Kidney (tissue), 14 donors: ENCODE results near the gene CHIT1. TPM values are rescaled to one million over a fixed set of nuclear protein-coding genes. Genes with fewer than 3 reads are reported as not detected.

Source experiments
- DNase-seq, 5 donors: peaks; one replicate each; pipeline ENCODE4 v3.0.0-alpha.2; 2013 to 2020
- FAIRE-seq: peaks from 2 replicates; lab custom pipeline; 2012; peaks lifted over from hg19 to GRCh38; lab: Jason Lieb, UNC
- H3K27ac ChIP-seq, 2 donors: one replicate each; pipeline ENCODE4 v1.7.0; 2013; ENCODE audit warnings: low read depth in 2 of 2, low read length in 2 of 2, inconsistent platforms in 1 of 2
- H3K27me3 ChIP-seq: one replicate; pipeline ENCODE4 v1.7.1; 2013; ENCODE audit warnings: low read length, inconsistent platforms; ENCODE audit not compliant: control insufficient read depth, insufficient read depth
- H3K36me3 ChIP-seq, 3 donors: one replicate each; pipeline versions ENCODE4 v1.7.0 to v1.7.1; 2013; ENCODE audit warnings: low read length in 3 of 3, control low read depth in 1 of 3, inconsistent platforms in 1 of 3; ENCODE audit not compliant: insufficient read depth in 3 of 3, control insufficient read depth in 2 of 3
- H3K4me1 ChIP-seq, 3 donors: one replicate each; pipeline versions ENCODE4 v1.7.0 to v1.7.1; 2013; ENCODE audit warnings: low read length in 3 of 3, inconsistent platforms in 1 of 3, low read depth in 1 of 3; ENCODE audit not compliant: control insufficient read depth in 2 of 3, insufficient read depth in 2 of 3
- H3K4me3 ChIP-seq, 3 donors: one replicate each; pipeline versions ENCODE4 v1.7.0 to v1.8.1; 2013; ENCODE audit warnings: low read length in 3 of 3, control low read depth in 1 of 3, inconsistent platforms in 1 of 3
- H3K9ac ChIP-seq, 3 donors: one replicate each; pipeline versions ENCODE4 v1.7.0 to v1.7.1; 2013; ENCODE audit warnings: low read length in 3 of 3, control low read depth in 1 of 3, inconsistent platforms in 1 of 3
- H3K9me3 ChIP-seq, 3 donors: one replicate each; pipeline versions ENCODE4 v1.7.0 to v1.7.1; 2013; ENCODE audit warnings: low read length in 3 of 3, control low read depth in 1 of 3, inconsistent platforms in 1 of 3; ENCODE audit not compliant: control insufficient read depth in 2 of 3, insufficient read depth in 1 of 3
- intact Hi-C: fragments of 100-400 bp; cut with DNase I; formaldehyde crosslinking; loops from one replicate; pipeline ENCODE4 v1.11.1; 2022
- polyA plus RNA-seq: library from polyadenylated mRNA; stranded (reverse); fragments of 350-450 nt; fragmentation: Illumina TruSeq; extraction: RNeasy Lipid Tissue Mini Kit (QIAGEN cat#74804); gene quantifications from one replicate; pipeline ENCODE4 v1.2.3, GENCODE V29; 2014; ENCODE audit warnings: low read depth, low replicate concordance; ENCODE audit not compliant: insufficient read depth
- total RNA-seq: library from RNA; stranded (reverse); fragmentation: NEBNext Ultra II Directional; extraction: Animal tissue kit (Norgen Biotek cat#: 25700); gene quantifications from one replicate; pipeline ENCODE4 v1.2.1, GENCODE V29; 2021
- TF ChIP-seq, protein P1 (sequence below): IDR thresholded peaks from 3 replicates; pipeline ENCODE4 v1.5.1; 2012; ENCODE audit warnings: mild to moderate bottlenecking, moderate library complexity, borderline replicate concordance; ENCODE audit not compliant: insufficient read depth; ENCODE audit errors: extremely low read depth
- donor health status: control.
- donor health status: control.
- donor health status: control.
- donor health status: control.
- donor health status: control.
- donor health status: DM: yes; HTN: yes; CAD: no.
- donor health status: Normal renal cell carcinoma (clear cell type).

Gene CHIT1
- total and polyA plus RNA-seq, 2 donors from 2014 or later, result 1.1 TPM; not detected in 1

DNA sequence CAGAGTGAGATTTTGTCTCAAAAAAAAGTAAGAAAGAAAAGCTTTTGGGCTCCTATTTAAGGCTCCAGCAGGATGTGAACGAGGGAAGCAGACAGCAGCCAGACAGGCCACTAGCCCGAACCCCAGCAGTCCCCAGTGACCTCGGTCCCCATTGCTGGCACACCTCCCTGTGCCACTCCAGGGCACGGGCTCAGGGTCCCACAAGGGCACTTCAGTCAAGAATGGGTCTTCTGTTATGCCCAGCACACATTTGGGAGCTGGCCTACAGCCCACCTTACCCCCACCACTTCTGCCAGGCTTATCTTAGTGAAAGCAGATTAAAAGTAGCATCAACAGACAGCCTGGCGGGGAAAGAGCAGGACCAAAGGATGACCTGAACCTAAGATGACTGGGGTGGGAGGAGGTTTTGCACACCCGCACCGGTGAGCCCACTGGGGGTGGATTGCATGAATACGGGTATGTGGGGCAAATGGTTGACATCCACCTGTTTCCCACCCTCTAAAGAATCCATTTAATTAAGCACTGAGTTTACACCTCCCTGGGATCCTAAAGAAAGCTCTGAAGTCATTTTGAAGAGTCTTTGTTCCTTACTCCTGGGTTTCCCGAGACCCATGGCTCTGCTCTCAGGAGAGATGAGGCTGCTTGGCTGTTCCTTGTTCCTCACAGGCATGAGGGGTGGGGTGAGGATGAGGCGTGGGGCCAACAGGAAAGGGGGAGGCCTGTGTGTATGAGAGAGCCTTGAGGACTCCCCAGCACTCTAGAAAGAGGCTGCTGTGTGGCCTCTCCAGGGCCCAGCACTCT lies 47.7 kb downstream of the CHIT1 start:
- no peak for FAIRE-seq
- no peak overlapping the region for H3K27ac ChIP-seq

DNA sequence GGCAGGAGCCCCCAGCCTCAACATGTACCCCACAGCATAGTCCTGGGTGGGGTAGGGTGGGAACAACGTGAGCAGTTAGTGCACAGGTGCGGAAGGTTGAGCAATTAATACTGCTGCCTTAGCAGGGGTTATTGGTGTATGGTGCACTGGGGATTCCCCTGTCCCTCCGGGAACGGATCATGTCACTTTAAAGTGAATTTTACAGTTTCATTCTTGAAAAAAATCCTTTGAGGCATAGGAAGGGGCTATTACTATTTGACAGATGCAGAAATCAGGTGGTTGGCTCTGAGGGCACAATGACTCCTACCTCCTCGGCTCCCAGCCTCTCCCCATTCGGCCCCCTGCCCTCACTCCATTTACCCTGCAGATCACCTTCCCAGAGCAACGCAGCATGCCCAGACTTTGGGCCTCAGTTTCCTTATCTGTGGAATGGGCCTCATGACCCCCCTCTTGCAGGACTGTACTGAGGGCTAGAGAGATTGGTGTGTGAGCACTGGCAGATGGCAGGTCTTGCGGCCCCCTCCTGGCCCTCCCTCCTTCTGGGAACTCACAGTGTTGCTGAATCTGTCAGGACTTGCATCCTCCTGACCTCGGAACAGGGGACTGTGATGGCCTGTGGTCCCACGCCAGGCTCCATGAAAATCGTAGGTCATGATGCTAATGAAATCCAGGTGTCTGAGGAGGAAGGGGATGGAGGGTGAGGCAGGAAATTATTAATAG lies 48.7 kb downstream of the CHIT1 start:
- TF ChIP-seq, protein P1, sequence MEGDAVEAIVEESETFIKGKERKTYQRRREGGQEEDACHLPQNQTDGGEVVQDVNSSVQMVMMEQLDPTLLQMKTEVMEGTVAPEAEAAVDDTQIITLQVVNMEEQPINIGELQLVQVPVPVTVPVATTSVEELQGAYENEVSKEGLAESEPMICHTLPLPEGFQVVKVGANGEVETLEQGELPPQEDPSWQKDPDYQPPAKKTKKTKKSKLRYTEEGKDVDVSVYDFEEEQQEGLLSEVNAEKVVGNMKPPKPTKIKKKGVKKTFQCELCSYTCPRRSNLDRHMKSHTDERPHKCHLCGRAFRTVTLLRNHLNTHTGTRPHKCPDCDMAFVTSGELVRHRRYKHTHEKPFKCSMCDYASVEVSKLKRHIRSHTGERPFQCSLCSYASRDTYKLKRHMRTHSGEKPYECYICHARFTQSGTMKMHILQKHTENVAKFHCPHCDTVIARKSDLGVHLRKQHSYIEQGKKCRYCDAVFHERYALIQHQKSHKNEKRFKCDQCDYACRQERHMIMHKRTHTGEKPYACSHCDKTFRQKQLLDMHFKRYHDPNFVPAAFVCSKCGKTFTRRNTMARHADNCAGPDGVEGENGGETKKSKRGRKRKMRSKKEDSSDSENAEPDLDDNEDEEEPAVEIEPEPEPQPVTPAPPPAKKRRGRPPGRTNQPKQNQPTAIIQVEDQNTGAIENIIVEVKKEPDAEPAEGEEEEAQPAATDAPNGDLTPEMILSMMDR, result no peak
- no peak overlapping the region for H3K9ac ChIP-seq
- H3K4me3 ChIP-seq, result no peak overlapping the region
- H3K27me3 ChIP-seq, result no peaks in the 10 kb centered on the region
- DNase-seq (no peak), FAIRE-seq (no peak)
- intact Hi-C loops, result no loop called here
- H3K27ac ChIP-seq, result no peak overlapping the region
- H3K36me3 ChIP-seq, result no peaks in the 10 kb centered on the region
- no peaks in the 10 kb centered on the region for H3K9me3 ChIP-seq
- peaks cover 2 to 11% (median 4%) of the 10 kb centered on the region in 3 donors for H3K4me1 ChIP-seq

More for the DNA sequence above, 47.7 kb downstream of the CHIT1 start:
- Histone ChIP-seq H3K4me3 (no peak overlapping the region), H3K36me3 (no peaks in the 10 kb centered on the region), H3K9me3 (no peaks in the 10 kb centered on the region), H3K9ac (no peak overlapping the region), H3K4me1 (peaks cover 0 to 6% (median 2%) of the 10 kb centered on the region in 3 donors), H3K27me3 (no peaks in the 10 kb centered on the region)
- TF ChIP-seq, protein P1, result no peak
- no peak for DNase-seq
- intact Hi-C loops, result no loop called here

DNA sequence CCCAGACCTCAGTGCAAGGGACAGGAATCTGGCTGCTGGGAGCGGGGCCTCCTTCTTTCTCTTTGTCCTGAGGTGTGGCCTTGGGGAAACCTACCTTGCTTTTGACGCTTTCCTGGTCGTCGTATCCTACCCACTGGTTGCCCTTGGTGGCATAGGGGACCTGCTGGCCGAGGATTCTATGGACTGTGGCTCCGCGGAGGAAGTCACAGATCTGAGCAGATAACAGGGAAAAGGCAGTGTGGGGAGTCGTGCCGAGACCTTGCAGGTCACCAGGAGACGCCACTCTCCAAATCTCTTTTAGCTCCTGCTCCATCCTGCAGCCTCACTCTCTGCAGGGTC lies 49.8 kb downstream of the CHIT1 start:
- TF ChIP-seq, protein P1, result no peak
- no peak for FAIRE-seq
- no peaks in the 10 kb centered on the region for H3K9me3 ChIP-seq

More for the DNA sequence above, 49.8 kb downstream of the CHIT1 start:
- Histone ChIP-seq H3K4me1 (peaks cover 2 to 11% (median 4%) of the 10 kb centered on the region in 3 donors), H3K4me3 (no peak overlapping the region), H3K36me3 (no peaks in the 10 kb centered on the region), H3K27me3 (no peaks in the 10 kb centered on the region), H3K27ac (no peak overlapping the region), H3K9ac (no peak overlapping the region)
- DNase-seq, result no peak
- intact Hi-C loops, result no loop called here
